NCI-H1092 (cell line): ENCODE results near the gene HBM.
"Not testable (repeated sequence)": the region's sequence is repeated elsewhere in the genome, so short reads cannot be mapped to it uniquely, and the experiment has no call there.

Experiments used
- DNase-seq: peaks from one replicate; lab custom pipeline; 2025; lab: John Stamatoyannopoulos, UW

The HBM gene

GRCh38 chr16:169014-169413, 3.2 kb downstream of the HBM start:
- DNase-seq: no peak

- DNase-seq: not testable (repeated sequence)
Observed at GRCh38 chr16:170088-170507, 4.3 kb downstream of the HBM start.

DNA sequence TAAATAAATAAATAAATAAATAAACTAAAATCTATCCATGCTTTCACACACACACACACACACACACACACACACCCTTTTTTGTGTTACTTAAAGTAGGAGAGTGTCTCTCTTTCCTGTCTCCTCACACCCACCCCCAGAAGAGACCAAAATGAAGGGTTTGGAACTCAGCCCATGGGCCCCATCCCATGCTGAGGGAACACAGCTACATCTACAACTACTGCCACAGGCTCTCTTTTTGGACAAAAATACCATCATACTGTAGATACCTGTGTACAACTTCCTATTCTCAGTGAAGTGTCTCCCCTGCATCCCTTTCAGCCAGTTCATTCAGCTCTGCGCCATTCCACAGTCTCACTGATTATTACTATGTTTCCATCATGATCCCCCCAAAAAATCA, 5.0 kb downstream of the HBM start:
- DNase-seq: no peak

GRCh38 chr16:172374-172941, 6.7 kb downstream of the HBM start, which contains the start of gene HBA2:
Gene HBA2 (plus strand): TSS chr16:172876. CDS start chr16:172913, 37 bp downstream.
- DNase-seq: not testable (repeated sequence)

- not testable (repeated sequence) for DNase-seq
Observed at GRCh38 chr16:173211-173854, 7.6 kb downstream of the HBM start.

DNA sequence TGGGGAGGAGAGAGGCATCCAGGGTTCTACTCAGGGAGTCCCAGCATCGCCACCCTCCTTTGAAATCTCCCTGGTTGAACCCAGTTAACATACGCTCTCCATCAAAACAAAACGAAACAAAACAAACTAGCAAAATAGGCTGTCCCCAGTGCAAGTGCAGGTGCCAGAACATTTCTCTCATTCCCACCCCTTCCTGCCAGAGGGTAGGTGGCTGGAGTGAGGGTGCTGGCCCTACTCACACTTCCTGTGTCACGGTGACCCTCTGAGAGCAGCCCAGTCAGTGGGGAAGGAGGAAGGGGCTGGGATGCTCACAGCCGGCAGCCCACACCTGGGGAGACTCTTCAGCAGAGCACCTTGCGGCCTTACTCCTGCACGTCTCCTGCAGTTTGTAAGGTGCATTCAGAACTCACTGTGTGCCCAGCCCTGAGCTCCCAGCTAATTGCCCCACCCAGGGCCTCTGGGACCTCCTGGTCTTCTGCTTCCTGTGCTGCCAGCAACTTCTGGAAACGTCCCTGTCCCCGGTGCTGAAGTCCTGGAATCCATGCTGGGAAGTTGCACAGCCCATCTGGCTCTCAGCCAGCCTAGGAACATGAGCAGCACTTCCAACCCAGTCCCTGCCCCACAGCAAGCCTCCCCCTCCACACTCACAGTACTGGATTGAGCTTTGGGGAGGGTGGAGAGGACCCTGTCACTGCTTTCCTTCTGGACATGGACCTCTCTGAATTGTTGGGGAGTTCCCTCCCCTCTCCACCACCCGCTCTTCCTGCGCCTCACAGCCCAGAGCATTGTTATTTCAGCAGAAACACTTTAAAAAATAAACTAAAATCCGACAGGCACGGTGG, 8.4 kb downstream of the HBM start:
- DNase-seq: not testable (repeated sequence)

DNA sequence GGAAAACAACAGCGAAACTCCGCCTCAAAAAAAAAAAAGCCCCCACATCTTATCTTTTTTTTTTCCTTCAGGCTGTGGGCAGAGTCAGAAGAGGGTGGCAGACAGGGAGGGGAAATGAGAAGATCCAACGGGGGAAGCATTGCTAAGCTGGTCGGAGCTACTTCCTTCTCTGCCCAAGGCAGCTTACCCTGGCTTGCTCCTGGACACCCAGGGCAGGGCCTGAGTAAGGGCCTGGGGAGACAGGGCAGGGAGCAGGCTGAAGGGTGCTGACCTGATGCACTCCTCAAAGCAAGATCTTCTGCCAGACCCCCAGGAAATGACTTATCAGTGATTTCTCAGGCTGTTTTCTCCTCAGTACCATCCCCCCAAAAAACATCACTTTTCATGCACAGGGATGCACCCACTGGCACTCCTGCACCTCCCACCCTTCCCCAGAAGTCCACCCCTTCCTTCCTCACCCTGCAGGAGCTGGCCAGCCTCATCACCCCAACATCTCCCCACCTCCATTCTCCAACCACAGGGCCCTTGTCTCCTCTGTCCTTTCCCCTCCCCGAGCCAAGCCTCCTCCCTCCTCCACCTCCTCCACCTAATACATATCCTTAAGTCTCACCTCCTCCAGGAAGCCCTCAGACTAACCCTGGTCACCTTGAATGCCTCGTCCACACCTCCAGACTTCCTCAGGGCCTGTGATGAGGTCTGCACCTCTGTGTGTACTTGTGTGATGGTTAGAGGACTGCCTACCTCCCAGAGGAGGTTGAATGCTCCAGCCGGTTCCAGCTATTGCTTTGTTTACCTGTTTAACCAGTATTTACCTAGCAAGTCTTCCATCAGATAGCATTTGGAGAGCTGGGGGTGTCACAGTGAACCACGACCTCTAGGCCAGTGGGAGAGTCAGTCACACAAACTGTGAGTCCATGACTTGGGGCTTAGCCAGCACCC, 9.5 kb downstream of the HBM start:
- no peak for DNase-seq

- not testable (repeated sequence) for DNase-seq
Observed at GRCh38 chr16:176006-176405, 10.2 kb downstream of the HBM start.

DNA sequence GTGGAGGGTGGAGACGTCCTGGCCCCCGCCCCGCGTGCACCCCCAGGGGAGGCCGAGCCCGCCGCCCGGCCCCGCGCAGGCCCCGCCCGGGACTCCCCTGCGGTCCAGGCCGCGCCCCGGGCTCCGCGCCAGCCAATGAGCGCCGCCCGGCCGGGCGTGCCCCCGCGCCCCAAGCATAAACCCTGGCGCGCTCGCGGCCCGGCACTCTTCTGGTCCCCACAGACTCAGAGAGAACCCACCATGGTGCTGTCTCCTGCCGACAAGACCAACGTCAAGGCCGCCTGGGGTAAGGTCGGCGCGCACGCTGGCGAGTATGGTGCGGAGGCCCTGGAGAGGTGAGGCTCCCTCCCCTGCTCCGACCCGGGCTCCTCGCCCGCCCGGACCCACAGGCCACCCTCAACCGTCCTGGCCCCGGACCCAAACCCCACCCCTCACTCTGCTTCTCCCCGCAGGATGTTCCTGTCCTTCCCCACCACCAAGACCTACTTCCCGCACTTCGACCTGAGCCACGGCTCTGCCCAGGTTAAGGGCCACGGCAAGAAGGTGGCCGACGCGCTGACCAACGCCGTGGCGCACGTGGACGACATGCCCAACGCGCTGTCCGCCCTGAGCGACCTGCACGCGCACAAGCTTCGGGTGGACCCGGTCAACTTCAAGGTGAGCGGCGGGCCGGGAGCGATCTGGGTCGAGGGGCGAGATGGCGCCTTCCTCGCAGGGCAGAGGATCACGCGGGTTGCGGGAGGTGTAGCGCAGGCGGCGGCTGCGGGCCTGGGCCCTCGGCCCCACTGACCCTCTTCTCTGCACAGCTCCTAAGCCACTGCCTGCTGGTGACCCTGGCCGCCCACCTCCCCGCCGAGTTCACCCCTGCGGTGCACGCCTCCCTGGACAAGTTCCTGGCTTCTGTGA, 11.0 kb downstream of the HBM start, which contains the start of gene HBA1:
Gene HBA1, plus strand, starts transcription at position 204 of the 906 bp plus-strand sequence. Its CDS starts 37 bp downstream, at position 241.
- not testable (repeated sequence) for DNase-seq

DNA sequence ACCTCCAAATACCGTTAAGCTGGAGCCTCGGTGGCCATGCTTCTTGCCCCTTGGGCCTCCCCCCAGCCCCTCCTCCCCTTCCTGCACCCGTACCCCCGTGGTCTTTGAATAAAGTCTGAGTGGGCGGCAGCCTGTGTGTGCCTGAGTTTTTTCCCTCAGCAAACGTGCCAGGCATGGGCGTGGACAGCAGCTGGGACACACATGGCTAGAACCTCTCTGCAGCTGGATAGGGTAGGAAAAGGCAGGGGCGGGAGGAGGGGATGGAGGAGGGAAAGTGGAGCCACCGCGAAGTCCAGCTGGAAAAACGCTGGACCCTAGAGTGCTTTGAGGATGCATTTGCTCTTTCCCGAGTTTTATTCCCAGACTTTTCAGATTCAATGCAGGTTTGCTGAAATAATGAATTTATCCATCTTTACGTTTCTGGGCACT, 11.6 kb downstream of the HBM start:
- DNase-seq: no peak

DNA sequence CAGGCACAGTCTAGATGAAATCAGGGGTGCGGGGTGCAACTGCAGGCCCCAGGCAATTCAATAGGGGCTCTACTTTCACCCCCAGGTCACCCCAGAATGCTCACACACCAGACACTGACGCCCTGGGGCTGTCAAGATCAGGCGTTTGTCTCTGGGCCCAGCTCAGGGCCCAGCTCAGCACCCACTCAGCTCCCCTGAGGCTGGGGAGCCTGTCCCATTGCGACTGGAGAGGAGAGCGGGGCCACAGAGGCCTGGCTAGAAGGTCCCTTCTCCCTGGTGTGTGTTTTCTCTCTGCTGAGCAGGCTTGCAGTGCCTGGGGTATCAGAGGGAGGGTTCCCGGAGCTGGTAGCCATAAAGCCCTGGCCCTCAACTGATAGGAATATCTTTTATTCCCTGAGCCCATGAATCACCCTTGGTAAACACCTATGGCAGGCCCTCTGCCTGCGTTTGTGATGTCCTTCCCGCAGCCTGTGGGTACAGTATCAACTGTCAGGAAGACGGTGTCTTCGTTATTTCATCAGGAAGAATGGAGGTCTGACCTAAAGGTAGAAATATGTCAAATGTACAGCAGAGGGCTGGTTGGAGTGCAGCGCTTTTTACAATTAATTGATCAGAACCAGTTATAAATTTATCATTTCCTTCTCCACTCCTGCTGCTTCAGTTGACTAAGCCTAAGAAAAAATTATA, 12.3 kb downstream of the HBM start:
- no peak for DNase-seq

- DNase-seq: no peak
Observed at GRCh38 chr16:178668-179015, 12.9 kb downstream of the HBM start.

DNA sequence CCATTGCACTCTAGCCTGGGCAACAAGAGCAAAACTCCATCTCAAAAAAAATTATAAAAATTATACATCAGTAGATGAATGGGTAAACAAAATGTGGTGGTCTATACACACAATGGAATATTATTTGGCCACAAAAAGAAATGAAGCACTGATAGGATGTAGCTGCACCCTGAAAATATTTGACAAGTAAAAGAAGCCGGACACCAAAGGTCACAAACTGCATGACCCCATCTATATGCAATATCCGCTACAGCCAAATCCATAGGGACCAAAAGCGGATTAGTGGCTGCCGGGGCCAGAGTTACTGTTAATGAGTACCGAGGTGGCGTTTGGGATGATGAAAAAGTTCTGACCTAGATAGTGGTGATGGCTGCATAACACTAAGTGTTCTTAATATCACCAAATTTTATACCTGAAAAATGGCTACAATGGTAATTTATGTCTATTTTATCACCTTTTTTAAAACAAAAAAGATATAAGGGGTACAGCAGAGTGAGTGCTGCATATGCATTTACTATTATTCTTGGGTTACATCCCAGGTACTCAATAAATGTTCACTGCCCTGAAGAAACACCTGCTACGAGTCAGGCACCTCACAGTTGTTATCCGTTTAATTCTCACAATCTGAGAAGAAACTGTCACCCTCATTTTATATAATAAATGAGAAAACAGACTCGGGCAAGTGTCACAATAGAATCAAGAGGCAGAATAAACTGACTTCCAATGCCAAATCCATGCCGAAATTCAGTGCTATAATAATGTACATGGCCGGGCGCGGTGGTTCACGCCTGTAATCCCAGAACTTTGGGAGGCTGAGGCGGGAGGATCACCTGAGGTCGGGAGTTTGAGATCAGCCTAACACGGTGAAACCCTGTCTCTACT, 13.7 kb downstream of the HBM start:
- DNase-seq: no peak

- peak; percentile 35 for DNase-seq
Observed at GRCh38 chr16:180101-180675, 14.4 kb downstream of the HBM start, which contains the start of gene HBQ1. Gene HBQ1 (plus strand): TSS chr16:180459. CDS start chr16:180487, 28 bp downstream.

DNA sequence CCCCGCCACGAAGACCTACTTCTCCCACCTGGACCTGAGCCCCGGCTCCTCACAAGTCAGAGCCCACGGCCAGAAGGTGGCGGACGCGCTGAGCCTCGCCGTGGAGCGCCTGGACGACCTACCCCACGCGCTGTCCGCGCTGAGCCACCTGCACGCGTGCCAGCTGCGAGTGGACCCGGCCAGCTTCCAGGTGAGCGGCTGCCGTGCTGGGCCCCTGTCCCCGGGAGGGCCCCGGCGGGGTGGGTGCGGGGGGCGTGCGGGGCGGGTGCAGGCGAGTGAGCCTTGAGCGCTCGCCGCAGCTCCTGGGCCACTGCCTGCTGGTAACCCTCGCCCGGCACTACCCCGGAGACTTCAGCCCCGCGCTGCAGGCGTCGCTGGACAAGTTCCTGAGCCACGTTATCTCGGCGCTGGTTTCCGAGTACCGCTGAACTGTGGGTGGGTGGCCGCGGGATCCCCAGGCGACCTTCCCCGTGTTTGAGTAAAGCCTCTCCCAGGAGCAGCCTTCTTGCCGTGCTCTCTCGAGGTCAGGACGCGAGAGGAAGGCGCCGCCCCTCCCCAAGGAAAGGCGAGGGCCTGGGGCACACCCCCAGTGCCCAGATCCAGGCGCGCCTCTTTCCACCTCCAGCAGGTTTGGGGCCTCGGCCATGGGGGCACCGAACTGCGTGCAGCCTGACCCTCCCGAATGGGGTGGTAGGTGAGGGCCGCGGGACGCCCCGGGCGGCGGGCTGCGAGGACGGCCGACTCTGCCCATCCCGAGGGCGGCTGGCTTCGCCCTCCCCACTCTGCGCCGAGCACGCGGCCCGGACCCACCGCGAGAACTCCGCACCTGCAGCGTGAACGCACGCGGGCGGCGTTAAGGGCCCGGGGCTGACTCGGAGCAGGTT, 15.1 kb downstream of the HBM start:
- peak; percentile 71 for DNase-seq

GRCh38 chr16:181565-182021, 15.8 kb downstream of the HBM start:
- no peak for DNase-seq

DNA sequence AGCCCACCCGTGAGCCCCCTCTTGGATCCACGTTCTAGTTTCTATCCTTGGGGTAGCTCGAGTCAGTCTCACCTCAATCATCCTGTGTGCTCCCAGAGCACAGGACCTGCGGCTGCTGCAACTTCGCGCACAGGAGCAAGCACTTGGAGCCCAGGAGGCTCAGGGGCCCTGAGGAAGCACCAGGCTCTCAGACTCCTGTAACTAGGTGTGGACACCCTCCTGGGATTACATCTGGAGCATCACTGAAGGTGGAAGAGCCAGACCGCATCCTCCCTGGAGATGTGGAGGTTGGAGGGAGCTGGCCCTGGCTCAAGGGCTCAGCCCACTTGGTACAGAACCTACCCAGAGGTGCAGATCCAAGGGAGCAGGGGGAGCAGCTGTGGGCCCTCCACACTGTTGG, 17.2 kb downstream of the HBM start:
- no peak for DNase-seq
